Pancreas (tissue), 10 donors: ENCODE data around the gene KCNH4. TPM values are rescaled to one million over a fixed set of nuclear protein-coding genes. Genes with fewer than 3 reads are reported as not detected.

Experiments
- ATAC-seq, 4 donors: fragments of 200-7000 bp; cut with Tn5 transposase; one replicate each; pipeline versions ENCODE4 v1.8.0 to v1.9.1; 2020; ENCODE audit warnings: mild to moderate bottlenecking in 4 of 4, moderate library complexity in 4 of 4
- DNase-seq, 6 donors: peaks; one replicate each; pipeline ENCODE4 v3.0.0-alpha.2; 2020
- FAIRE-seq: peaks from 2 replicates; lab custom pipeline; 2012; peaks lifted over from hg19 to GRCh38; lab: Jason Lieb, UNC
- H3K27ac ChIP-seq, 4 donors: fragments of 200-600 bp; sonication (generic); 1 replicate in 3 of 4; 2 replicates in 1 of 4; pipeline versions ENCODE4 v1.5.0 to v1.8.0; 2020
- H3K27me3 ChIP-seq, 4 donors: fragments of 200-600 bp; one replicate each; pipeline ENCODE4 v1.8.0; 2021
- H3K36me3 ChIP-seq, 3 donors: fragments of 200-600 bp; sonication (generic) in 1 of 3; one replicate each; pipeline versions ENCODE4 v1.5.0 to v1.8.0; 2020 to 2021
- H3K4me1 ChIP-seq, 3 donors: fragments of 200-600 bp; one replicate each; pipeline ENCODE4 v1.8.0; 2021
- H3K4me3 ChIP-seq, 4 donors: fragments of 200-600 bp; sonication (generic) in 2 of 4; one replicate each; pipeline versions ENCODE4 v1.5.0 to v1.8.0; 2020 to 2021
- H3K9me3 ChIP-seq, 4 donors: fragments of 200-600 bp; one replicate each; pipeline ENCODE4 v1.8.0; 2021
- WGBS, 2 donors: extraction: QIAGEN DNeasy Blood & Tissue Kit; methylation state at CpG; one replicate each; pipeline ENCODE4 v1.1.7; 2013; 5-methylcytosine and 5-hydroxymethylcytosine counted together
- intact Hi-C, 3 donors: fragments of 100-400 bp; cut with DNase I; formaldehyde crosslinking; loops; one replicate each; pipeline versions ENCODE4 v1.11.1 to v1.14.2; 2022
- polyA plus RNA-seq, 2 donors: library from polyadenylated mRNA; stranded (reverse); fragments of 200-250 nt; gene quantifications; one replicate each; pipeline ENCODE4 v1.2.3, GENCODE V29; 2013
- total RNA-seq, 6 donors: library from RNA; stranded (reverse); fragmentation: NEBNext Ultra II Directional in 4 of 6; extraction: Animal tissue kit (Norgen Biotek cat#: 25700) in 4 of 6; gene quantifications; one replicate each; pipeline versions ENCODE4 v1.2.1 to v1.2.4, GENCODE V29; 2021 to 2023
- TF ChIP-seq, protein P1 (sequence below), 4 donors: fragments of 200-600 bp; sonication (generic) in 3 of 4; IDR thresholded peaks; one replicate each; pipeline versions ENCODE4 v1.5.0 to v1.8.0; 2021; ENCODE audit warnings: antibody characterized with exemption in 4 of 4
- donor health status: healthy with polysubstance abuse.
- donor health status: DM: no; HTN: no; CAD: no; lungs with moderate emphysema.
- donor health status: DM: no; HTN: no; CAD: no.
- donor health status: control.
- donor health status: control.
- donor health status: Bipolar disorder and iron deficiency.
- donor health status: DM: yes; HTN: yes; CAD: no.
- donor health status: DM: no; HTN: no; CAD: no.
- donor health status: DM: no; HTN: no; CAD: no.
- donor health status: DM: yes; HTN: yes; CAD: no.

KCNH4 gene
- total and polyA plus RNA-seq, 8 donors: 0.03 to 0.14 (median 0.08) TPM; not detected in 1

DNA sequence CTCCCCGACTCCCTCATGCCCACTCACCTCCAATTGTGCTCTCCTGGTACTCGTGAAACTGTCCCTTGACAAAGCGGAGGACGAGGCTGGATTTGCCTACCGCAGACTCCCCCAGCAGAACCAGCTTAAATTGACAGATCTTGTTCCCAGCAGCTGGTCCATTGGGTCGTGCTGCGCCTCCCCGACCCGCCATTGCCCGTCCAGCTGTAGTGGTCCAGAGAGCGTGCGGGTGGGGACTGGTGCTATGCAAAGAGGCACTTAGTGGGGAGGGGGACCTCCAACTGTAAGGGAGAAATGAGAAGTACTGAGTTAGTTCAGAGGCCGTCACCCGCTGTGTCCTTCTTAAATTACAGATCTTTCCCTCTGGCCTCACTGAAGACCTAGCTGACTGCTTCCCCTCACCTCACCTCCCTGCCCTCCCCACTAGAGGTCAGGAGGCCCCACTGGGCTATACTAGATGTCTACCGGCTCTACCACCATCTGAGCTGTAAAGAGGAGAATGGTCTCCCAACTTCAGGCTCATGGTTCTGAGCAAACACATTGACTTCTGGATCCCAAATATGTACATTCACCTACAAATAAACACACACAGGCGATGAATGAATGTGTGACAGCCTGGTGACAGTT is 50.5 kb downstream of the KCNH4 start:
- Histone ChIP-seq H3K4me1 (peaks cover 24 to 42% (median 28%) of the 10 kb centered on the region in 3 donors), H3K4me3 (no peak overlapping the region), H3K36me3 (peaks cover 0 to 29% (median 11%) of the 10 kb centered on the region in 3 donors), H3K9me3 (no peaks in the 10 kb centered on the region), H3K27me3 (no peaks in the 10 kb centered on the region), H3K27ac (peak overlapping the region in 2 of 4 donors; percentile 28 to 41)
- TF ChIP-seq, protein P1, sequence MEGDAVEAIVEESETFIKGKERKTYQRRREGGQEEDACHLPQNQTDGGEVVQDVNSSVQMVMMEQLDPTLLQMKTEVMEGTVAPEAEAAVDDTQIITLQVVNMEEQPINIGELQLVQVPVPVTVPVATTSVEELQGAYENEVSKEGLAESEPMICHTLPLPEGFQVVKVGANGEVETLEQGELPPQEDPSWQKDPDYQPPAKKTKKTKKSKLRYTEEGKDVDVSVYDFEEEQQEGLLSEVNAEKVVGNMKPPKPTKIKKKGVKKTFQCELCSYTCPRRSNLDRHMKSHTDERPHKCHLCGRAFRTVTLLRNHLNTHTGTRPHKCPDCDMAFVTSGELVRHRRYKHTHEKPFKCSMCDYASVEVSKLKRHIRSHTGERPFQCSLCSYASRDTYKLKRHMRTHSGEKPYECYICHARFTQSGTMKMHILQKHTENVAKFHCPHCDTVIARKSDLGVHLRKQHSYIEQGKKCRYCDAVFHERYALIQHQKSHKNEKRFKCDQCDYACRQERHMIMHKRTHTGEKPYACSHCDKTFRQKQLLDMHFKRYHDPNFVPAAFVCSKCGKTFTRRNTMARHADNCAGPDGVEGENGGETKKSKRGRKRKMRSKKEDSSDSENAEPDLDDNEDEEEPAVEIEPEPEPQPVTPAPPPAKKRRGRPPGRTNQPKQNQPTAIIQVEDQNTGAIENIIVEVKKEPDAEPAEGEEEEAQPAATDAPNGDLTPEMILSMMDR (IDR thresholded peaks at IDR 0.05): no peak
- 81 to 83% methylated on average over 16 of the region's 16 CpGs for WGBS, 2 donors
- no peak for ATAC-seq
- intact Hi-C loops: no loop called here
- no peak for FAIRE-seq
- DNase-seq: no peak

DNA sequence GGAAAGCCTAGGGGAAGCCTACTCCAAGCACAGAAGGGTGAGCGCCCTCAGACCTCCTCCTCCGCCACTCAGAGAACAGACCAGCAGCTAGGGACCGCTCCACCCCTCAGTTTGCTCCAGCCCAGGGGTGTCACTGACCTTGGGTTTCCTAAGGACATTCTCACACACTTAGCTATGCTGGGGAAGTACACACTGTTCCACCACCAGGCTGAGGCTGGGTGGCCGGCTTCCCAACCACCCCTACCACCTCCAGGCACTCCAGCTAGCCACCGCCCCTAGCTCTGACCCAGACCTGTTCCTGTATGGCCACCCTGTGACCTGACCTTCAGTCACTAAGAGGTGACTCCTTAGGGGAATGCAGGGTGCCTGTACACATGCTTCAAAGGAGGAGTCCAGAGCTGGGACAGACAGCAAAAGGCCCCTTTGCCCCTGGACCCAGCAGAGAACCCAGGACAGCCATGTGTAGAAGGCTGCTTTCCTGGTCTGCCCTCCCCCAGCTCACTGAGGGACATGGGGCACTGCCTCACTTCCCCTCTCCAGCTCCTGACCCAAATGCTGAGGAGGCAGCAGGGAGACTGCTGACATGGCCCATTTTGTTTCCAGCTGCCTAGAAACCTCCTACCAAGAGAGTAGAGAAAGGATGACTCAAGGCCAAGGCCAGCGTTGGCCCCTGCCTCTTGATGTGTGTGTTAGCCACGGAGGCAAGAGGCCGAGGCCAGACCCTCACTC is 51.7 kb downstream of the KCNH4 start:
- Histone ChIP-seq H3K27me3 (no peaks in the 10 kb centered on the region), H3K9me3 (no peaks in the 10 kb centered on the region), H3K27ac (peak overlapping the region in 1 of 4 donors; percentile 41), H3K4me1 (peaks cover 13 to 31% (median 16%) of the 10 kb centered on the region in 3 donors), H3K4me3 (no peak overlapping the region), H3K36me3 (peaks cover 0 to 29% (median 11%) of the 10 kb centered on the region in 3 donors)
- FAIRE-seq (no peak), ATAC-seq (peak in 1 of 4 donors; percentile 6), DNase-seq (peak in 1 of 6 donors; percentile 54)
- WGBS, 2 donors: 84 to 90% methylated on average over 8 of the region's 8 CpGs
- intact Hi-C loops: no loop called here
- TF ChIP-seq, protein P1 (IDR thresholded peaks at IDR 0.05): no peak

DNA sequence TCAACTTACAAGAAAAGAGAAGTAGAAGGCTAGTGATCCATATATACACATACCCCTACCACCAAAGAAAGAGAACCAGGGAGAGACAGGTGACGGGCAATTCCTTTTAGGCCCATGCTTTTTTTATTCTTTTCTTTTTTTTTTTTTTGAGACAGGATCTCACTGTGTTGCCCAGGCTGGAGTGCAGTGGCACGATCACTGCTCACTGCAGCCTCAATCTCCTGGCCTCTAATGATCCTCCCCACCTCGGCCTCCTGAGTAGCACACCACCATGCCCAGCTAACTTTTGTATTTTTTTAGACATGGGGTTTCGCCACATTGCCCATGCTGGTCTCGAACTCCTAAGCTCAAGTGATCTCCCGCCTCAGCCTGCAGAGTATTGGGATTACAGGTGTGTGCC is 53.5 kb downstream of the KCNH4 start:
- TF ChIP-seq, protein P1 (IDR thresholded peaks at IDR 0.05): no peak
- FAIRE-seq (no peak), DNase-seq (no peak), ATAC-seq (no peak)
- H3K36me3 ChIP-seq: peaks cover 0 to 29% (median 11%) of the 10 kb centered on the region in 3 donors
- no peaks in the 10 kb centered on the region for H3K27me3 ChIP-seq
- H3K9me3 ChIP-seq: no peaks in the 10 kb centered on the region
- no peak overlapping the region for H3K27ac ChIP-seq
- 96 to 99% methylated on average over 6 of the region's 6 CpGs for WGBS, 2 donors
- intact Hi-C loops: no loop called here
- H3K4me1 ChIP-seq: peaks cover 0 to 12% (median under 1%) of the 10 kb centered on the region in 3 donors
- no peak overlapping the region for H3K4me3 ChIP-seq

DNA sequence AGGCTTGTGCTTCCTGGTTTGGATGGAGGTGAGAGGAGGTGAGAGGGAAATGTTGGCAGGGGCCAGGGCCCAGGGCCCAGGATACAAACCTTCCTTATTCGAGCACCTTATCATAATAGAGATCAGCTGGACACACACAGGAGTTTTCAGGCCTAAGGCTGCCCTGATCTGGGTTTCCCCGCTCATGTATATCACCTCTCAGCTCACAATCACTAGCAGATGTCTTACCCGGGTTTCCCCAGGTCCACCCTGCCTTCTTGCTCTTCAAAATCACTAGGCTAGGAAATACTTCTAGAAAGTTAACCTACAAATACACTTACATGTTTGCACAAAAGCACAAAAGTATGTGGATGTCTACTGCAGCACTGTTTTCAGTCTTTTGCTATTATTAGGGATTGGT is 54.1 kb downstream of the KCNH4 start:
- FAIRE-seq (no peak), ATAC-seq (no peak), DNase-seq (no peak)
- Histone ChIP-seq H3K4me1 (peaks cover 3 to 11% (median 6%) of the 10 kb centered on the region in 3 donors), H3K9me3 (no peaks in the 10 kb centered on the region), H3K27ac (no peak overlapping the region), H3K36me3 (peaks cover 0 to 29% (median 11%) of the 10 kb centered on the region in 3 donors), H3K4me3 (no peak overlapping the region), H3K27me3 (no peaks in the 10 kb centered on the region)
- intact Hi-C loops: no loop called here
- TF ChIP-seq, protein P1 (IDR thresholded peaks at IDR 0.05): no peak
- 52 to 56% methylated on average over 3 of the region's 3 CpGs for WGBS, 2 donors
